Activated gamma-delta T cell treated with anti-CD3 and anti-CD28 coated beads, Interleukin-2, amount 50 U/mL, for 16 hours (primary cell): ENCODE data around the gene KIF3B.
"Not testable (repeated sequence)": the region's sequence is repeated elsewhere in the genome, so short reads cannot be mapped to it uniquely, and the experiment has no call there.

Experiments used
- DNase-seq: peaks from one replicate; pipeline ENCODE4 v3.0.0-alpha.2; 2020; ENCODE audit warnings: low read depth

KIF3B gene

GRCh38 chr20:32356622-32357374 is 79.3 kb downstream of the KIF3B start:
- DNase-seq, result no peak

- DNase-seq, result no peak
Observed at GRCh38 chr20:32357375-32357868, 80.0 kb downstream of the KIF3B start.

DNA sequence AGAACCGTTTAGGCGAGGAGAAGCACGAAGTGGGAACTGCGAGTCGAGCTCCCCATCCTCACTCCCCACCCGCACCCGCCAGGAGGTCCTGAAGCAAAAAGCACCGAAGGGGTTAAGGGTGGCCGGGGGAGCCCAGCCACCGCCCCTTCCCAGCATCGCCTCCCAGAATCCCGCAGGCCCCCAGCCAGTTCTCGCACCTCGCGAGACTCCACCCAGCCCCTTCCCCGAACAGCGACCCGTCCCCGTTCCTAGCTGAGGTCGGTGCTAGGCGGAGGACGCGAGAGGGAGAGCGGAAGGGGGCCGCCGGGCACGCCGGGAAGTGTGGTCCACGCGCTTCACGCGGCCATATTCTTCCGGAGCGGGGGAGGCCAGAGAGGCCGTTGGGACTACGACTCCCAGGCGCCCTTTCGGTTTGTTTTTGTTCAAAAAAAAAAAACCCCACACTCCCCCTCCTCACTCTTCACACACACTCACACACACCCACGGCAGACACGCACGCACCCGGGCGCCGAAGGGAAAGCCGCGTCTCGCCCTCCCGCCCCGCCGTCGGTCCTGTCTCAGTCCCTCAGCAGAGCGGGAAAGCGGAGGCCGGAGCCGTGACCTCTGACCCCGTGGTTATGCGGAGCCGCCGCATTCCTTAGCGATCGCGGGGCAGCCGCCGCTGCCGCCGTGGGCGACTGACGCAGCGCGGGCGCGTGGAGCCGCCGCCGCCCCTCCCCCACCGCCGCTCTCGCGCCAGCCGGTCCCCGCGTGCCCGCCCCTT is 80.6 kb downstream of the KIF3B start, which contains the start of gene ASXL1:
Gene ASXL1 (plus strand): TSS at position 463 of the 763 bp plus-strand sequence. CDS start 445 bp downstream, outside the sequence.
- DNase-seq, result peak; percentile 90

DNA sequence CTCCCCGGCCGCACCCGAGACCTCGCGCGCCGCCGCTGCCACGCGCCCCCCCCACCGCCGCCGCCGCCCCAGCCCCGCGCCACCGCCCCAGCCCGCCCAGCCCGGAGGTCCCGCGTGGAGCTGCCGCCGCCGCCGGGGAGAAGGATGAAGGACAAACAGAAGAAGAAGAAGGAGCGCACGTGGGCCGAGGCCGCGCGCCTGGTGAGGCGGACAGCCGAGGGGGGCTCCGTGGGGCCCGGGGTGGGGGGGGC is 81.1 kb downstream of the KIF3B start:
- no peak for DNase-seq

DNA sequence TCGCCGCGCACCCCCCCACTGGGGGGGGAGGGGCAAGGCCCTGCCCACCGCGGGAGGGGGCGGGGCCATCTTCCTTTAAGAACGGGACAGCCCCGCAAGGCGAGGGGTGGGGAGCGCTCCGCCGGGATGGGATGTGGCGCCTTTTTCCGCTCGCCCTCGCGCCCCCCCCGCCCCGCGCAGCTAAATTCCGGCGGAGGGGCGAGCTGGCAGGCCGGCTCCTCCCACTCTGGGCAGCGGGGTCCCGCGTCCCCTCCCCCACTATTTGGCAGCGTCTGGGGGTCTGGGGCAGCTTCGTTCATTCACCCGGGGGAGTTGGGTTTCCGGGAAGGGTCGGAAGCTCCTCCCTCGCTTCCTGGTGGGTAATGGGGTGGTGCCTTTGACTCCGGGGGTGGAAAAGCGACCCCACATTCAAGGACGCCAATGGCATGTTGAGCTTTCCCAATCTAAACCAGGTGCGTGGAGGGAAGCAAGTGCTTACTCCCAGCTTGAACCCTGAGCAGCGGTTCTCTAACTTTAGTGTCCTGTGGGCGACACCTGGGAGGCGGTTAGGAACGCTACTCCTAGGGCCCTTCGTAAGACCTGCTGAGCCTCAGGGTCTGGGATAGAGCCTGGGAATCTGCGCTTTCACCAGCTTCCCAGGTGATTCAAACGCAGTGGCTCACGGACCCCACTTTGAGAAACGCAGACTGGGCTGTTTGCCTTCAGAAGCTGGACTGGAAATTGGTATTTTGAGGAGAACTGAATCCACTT is 81.6 kb downstream of the KIF3B start:
- peak; percentile 56 for DNase-seq

DNA sequence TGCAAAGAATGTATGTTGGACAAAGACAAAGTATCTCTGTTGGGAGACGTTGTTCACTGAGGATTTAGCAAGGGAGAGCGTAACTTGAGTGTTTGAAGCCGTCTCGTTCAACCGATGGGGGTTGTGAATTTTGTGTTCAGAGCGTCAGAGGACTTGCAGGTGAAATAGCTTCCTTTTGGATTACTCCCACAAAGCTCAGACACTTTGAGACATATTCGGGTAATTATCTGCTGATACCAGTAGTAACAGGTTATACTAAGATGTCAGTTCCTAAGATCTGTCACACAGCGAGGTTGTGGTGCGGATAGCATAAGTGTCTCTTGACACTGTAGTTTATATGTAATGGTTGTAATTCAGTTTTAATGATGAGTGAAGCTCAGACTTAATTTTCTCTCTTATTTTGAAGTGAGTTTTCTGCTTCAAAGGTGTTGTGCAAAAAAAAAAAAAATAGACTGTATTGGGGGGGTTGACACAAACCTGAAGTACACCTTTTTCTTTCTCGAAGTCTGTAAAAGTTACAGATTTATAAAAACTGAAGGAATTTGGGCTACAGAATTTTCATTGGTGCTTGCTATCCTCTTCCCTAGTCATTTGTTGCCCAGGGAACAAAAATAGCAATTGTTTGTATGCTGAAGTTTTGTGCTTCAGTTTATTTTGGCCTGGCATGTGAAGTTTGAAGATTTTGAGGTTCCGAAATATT is 82.3 kb downstream of the KIF3B start:
- no peak for DNase-seq

- DNase-seq, result no peak
Observed at GRCh38 chr20:32360333-32360634, 82.8 kb downstream of the KIF3B start.

GRCh38 chr20:32362901-32363364 is 85.5 kb downstream of the KIF3B start:
- no peak for DNase-seq

- no peak for DNase-seq
Observed at GRCh38 chr20:32363492-32363891, 86.0 kb downstream of the KIF3B start.

- DNase-seq, result no peak
Observed at GRCh38 chr20:32364554-32365208, 87.2 kb downstream of the KIF3B start.

DNA sequence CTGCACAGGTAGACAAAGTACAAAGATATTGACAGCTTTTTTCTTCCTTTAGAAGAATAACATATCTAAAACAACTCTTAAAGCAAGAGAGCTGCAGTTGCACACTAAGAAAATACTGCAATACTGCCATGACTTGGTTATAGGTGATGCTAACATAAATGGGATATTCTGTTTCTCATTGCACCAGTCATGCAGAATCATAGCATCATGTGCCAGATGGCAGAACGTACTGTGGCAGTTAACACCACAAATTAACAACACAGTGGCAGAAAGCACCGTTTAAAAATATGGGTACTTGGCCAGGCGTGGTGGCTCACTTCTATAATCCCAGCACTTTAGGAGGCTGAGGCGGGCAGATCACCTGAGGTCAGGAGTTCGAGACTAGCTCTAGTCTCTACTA is 88.1 kb downstream of the KIF3B start:
- DNase-seq, result no peak

- no peak for DNase-seq
Observed at GRCh38 chr20:32366380-32366779, 88.9 kb downstream of the KIF3B start.

- no peak for DNase-seq
Observed at GRCh38 chr20:32368323-32368722, 90.9 kb downstream of the KIF3B start.

DNA sequence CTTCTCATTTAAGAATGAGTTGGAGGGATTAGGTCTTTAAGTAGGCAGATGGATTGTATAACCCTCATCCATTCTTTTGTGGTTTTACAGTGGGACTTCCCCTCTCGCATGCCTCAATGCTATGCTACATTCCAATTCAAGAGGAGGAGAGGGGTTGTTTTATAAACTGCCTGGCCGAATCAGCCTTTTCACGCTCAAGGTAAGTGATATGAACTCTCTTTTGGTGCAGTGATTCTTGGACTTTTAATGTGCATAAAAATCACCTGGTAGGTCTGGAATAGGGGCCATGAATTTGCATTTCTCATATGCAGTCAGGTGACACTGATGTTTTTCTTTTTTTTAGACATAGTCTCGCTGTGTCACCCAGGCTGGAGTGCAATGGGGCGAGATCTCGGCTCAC is 91.5 kb downstream of the KIF3B start:
- no peak for DNase-seq

- DNase-seq, result no peak
Observed at GRCh38 chr20:32370897-32371296, 93.4 kb downstream of the KIF3B start.

DNA sequence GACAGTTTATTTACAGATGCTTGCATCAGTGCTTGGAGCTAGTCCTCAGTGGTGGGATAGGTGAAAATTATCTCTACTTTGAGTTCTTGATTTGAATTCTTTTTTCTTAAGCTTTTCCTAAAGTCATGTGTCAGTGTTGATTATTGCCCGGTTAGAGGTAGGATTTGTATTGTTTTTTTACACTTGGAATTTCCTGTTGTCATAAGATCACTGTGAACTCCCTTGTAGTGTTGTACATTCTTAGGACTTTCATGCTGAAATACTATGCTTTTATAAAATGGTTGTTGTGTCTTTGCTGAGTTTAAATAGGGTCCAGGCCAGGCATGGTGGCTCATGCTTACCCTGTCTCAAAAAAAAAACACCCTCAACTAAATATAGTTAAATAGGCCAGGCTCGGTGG is 101.0 kb downstream of the KIF3B start:
- no peak for DNase-seq

GRCh38 chr20:32380037-32380436 is 102.6 kb downstream of the KIF3B start:
- DNase-seq, result not testable (repeated sequence)

GRCh38 chr20:32380745-32381144 is 103.3 kb downstream of the KIF3B start:
- DNase-seq, result no peak

- DNase-seq, result no peak
Observed at GRCh38 chr20:32382102-32382950, 104.9 kb downstream of the KIF3B start.

GRCh38 chr20:32383441-32383840 is 106.0 kb downstream of the KIF3B start:
- DNase-seq, result not testable (repeated sequence)
